Uterus (tissue), 2 donors: ENCODE measurements around the gene ZYX.
"Not testable (repeated sequence)": the region's sequence is repeated elsewhere in the genome, so short reads cannot be mapped to it uniquely, and the experiment has no call there.

Source experiments
- POLR2A ChIP-seq, 2 donors: fragments of 450-650 bp; IDR thresholded peaks; one replicate each; pipeline ENCODE4 v1.6.1; 2016; ENCODE audit warnings: antibody characterized with exemption in 2 of 2, mild to moderate bottlenecking in 1 of 2, moderate library complexity in 1 of 2
- TF ChIP-seq, protein P1 (sequence below), 4 experiments: fragments of 200-600 bp in 2 of 4; fragments of 450-650 bp in 2 of 4; sonication (generic) in 2 of 4; IDR thresholded peaks; one replicate each; pipeline ENCODE4 v1.5.1; 2016 to 2019; ENCODE audit warnings: antibody characterized with exemption in 4 of 4, mild to moderate bottlenecking in 2 of 4, moderate library complexity in 1 of 4

DNA sequence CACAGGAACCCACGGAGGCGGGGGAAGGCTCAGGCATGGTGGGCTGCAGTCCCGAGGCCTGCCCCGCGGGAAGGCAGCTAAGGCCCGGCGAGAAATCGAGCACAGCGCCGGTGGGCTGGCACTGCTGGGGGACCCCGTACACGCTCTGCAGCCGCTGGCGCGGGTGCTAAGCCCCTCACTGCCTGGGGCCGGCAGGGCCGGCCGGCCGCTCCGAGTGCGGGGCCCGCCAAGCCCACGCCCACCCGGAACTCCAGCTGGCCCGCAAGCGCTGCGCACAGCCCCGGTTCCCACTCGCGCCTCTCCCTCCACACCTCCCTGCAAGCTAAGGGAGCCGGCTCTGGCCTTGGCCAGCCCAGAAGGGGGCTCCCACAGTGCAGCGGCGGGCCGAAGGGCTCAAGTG lies 43.3 kb downstream of the ZYX start:
- TF ChIP-seq POLR2A (IDR thresholded peaks at IDR 0.05): not testable (repeated sequence)
- TF ChIP-seq, protein P1, sequence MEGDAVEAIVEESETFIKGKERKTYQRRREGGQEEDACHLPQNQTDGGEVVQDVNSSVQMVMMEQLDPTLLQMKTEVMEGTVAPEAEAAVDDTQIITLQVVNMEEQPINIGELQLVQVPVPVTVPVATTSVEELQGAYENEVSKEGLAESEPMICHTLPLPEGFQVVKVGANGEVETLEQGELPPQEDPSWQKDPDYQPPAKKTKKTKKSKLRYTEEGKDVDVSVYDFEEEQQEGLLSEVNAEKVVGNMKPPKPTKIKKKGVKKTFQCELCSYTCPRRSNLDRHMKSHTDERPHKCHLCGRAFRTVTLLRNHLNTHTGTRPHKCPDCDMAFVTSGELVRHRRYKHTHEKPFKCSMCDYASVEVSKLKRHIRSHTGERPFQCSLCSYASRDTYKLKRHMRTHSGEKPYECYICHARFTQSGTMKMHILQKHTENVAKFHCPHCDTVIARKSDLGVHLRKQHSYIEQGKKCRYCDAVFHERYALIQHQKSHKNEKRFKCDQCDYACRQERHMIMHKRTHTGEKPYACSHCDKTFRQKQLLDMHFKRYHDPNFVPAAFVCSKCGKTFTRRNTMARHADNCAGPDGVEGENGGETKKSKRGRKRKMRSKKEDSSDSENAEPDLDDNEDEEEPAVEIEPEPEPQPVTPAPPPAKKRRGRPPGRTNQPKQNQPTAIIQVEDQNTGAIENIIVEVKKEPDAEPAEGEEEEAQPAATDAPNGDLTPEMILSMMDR (IDR thresholded peaks at IDR 0.05): not testable (repeated sequence)
